H9 (cell line): Measurements from ENCODE around the gene GOLT1A. TPM values are rescaled to one million over a fixed set of nuclear protein-coding genes. Genes with fewer than 3 reads are reported as not detected.

ENCODE experiments used
- DNase-seq: peaks from one replicate; pipeline ENCODE4 v3.0.0-alpha.2; 2017
- H2AFZ ChIP-seq: one replicate; pipeline ENCODE4 v1.6.1; 2013; ENCODE audit warnings: mild to moderate bottlenecking, low read length, control low read depth, moderate library complexity
- H2AK5ac ChIP-seq: 2 replicates; pipeline ENCODE4 v1.6.1; 2013; ENCODE audit warnings: low read length, control low read depth, mixed read lengths; ENCODE audit not compliant: insufficient read length
- H2BK120ac ChIP-seq: one replicate; pipeline ENCODE4 v1.6.1; 2013; ENCODE audit warnings: low read depth, mild to moderate bottlenecking, low read length, control low read depth, inconsistent platforms; ENCODE audit not compliant: poor library complexity, severe bottlenecking
- H2BK12ac ChIP-seq: 2 replicates; pipeline ENCODE4 v1.6.1; 2013; ENCODE audit warnings: low read length, control low read depth, mixed read lengths, low read depth; ENCODE audit not compliant: insufficient read length
- H2BK15ac ChIP-seq: 2 replicates; pipeline ENCODE4 v1.6.1; 2013; ENCODE audit warnings: low read depth, low read length, control low read depth
- H2BK20ac ChIP-seq: one replicate; pipeline ENCODE4 v1.6.1; 2013; ENCODE audit warnings: low read depth, mild to moderate bottlenecking, low read length, control low read depth, inconsistent platforms; ENCODE audit not compliant: poor library complexity, severe bottlenecking
- H2BK5ac ChIP-seq: 2 replicates; pipeline ENCODE4 v1.6.1; 2013; ENCODE audit warnings: low read length, control low read depth, mixed read lengths; ENCODE audit not compliant: insufficient read length
- H3K14ac ChIP-seq: 2 replicates; pipeline ENCODE4 v1.6.1; 2013; ENCODE audit warnings: low read length, control low read depth; ENCODE audit not compliant: insufficient read depth
- H3K18ac ChIP-seq: 2 replicates; pipeline ENCODE4 v1.6.1; 2013; ENCODE audit warnings: low read depth, mild to moderate bottlenecking, mixed read lengths, low read length, control low read depth; ENCODE audit not compliant: insufficient read length
- H3K23ac ChIP-seq: 2 replicates; pipeline ENCODE4 v1.6.1; 2013; ENCODE audit warnings: low read length, control low read depth, mixed read lengths, low read depth; ENCODE audit not compliant: insufficient read length
- H3K23me2 ChIP-seq: 2 replicates; pipeline ENCODE4 v1.6.1; 2013; ENCODE audit warnings: low read depth, mild to moderate bottlenecking, mixed read lengths, low read length, control low read depth; ENCODE audit not compliant: insufficient read length, poor library complexity, severe bottlenecking
- H3K27ac ChIP-seq: 2 replicates; pipeline ENCODE4 v1.5.1; 2013; ENCODE audit warnings: low read length, control low read depth, mixed read lengths, low read depth; ENCODE audit not compliant: insufficient read length
- H3K27me3 ChIP-seq: 2 replicates; pipeline ENCODE4 v1.6.1; 2013; ENCODE audit warnings: low read length, control low read depth, inconsistent platforms; ENCODE audit not compliant: insufficient read depth
- H3K4ac ChIP-seq: 2 replicates; pipeline ENCODE4 v1.6.1; 2013; ENCODE audit warnings: low read depth, mild to moderate bottlenecking, control low read depth, inconsistent platforms, low read length, moderate library complexity
- H3K4me1 ChIP-seq: 2 replicates; pipeline ENCODE4 v1.6.1; 2013; ENCODE audit warnings: low read length, control low read depth, inconsistent platforms; ENCODE audit not compliant: insufficient read depth
- H3K4me2 ChIP-seq: 2 replicates; pipeline ENCODE4 v1.6.1; 2013; ENCODE audit warnings: low read length, control low read depth, mixed read lengths; ENCODE audit not compliant: insufficient read length, insufficient read depth
- H3K56ac ChIP-seq: 2 replicates; pipeline ENCODE4 v1.6.1; 2013; ENCODE audit warnings: low read depth, mild to moderate bottlenecking, mixed read lengths, low read length, control low read depth; ENCODE audit not compliant: insufficient read length
- H3K79me1 ChIP-seq: 2 replicates; pipeline ENCODE4 v1.6.1; 2013; ENCODE audit warnings: low read depth, mild to moderate bottlenecking, moderate library complexity, low read length, control low read depth, inconsistent platforms; ENCODE audit not compliant: insufficient read depth, poor library complexity, severe bottlenecking
- H3K79me2 ChIP-seq: 2 replicates; pipeline ENCODE4 v1.6.1; 2013; ENCODE audit warnings: low read length, control low read depth, inconsistent platforms; ENCODE audit not compliant: insufficient read depth
- H3K9ac ChIP-seq: 2 replicates; pipeline ENCODE4 v1.6.1; 2013; ENCODE audit warnings: low read length, control low read depth, mixed read lengths; ENCODE audit not compliant: insufficient read length; ENCODE audit errors: extremely low read depth
- H3K9me3 ChIP-seq: one replicate; pipeline ENCODE4 v1.6.1; 2013; ENCODE audit warnings: low read depth, low read length, inconsistent platforms; ENCODE audit not compliant: control insufficient read depth
- H3T11ph ChIP-seq: one replicate; pipeline ENCODE4 v1.6.1; 2013; ENCODE audit warnings: mild to moderate bottlenecking, low read length, control low read depth, inconsistent platforms
- H4K20me1 ChIP-seq: one replicate; pipeline ENCODE4 v1.6.1; 2013; ENCODE audit not compliant: control insufficient read depth, insufficient read length, insufficient read depth
- H4K5ac ChIP-seq: 2 replicates; pipeline ENCODE4 v1.6.1; 2013; ENCODE audit warnings: low read depth, mild to moderate bottlenecking, mixed read lengths, low read length, control low read depth; ENCODE audit not compliant: insufficient read length
- H4K8ac ChIP-seq: replicated peaks from 2 replicates; pipeline ENCODE4 v1.6.1; 2013; ENCODE audit warnings: low read length, control low read depth, mixed read lengths, low read depth; ENCODE audit not compliant: insufficient read length
- H4K91ac ChIP-seq: 2 replicates; pipeline ENCODE4 v1.6.1; 2013; ENCODE audit warnings: low read depth, mild to moderate bottlenecking, moderate library complexity, mixed read lengths, low read length, control low read depth; ENCODE audit not compliant: insufficient read length
- H3K27ac Mint-ChIP-seq, 3 experiments: 2 replicates in 2 of 3; 3 replicates in 1 of 3; pipeline ENCODE4 v1.8.0; 2020 to 2021; ENCODE audit warnings: mixed read lengths in 3 of 3, mild to moderate bottlenecking in 1 of 3, moderate library complexity in 1 of 3
- H3K27me3 Mint-ChIP-seq: 2 replicates; pipeline ENCODE4 v1.8.0; 2021; ENCODE audit warnings: low read depth, mild to moderate bottlenecking, moderate library complexity, mixed read lengths
- H3K36me3 Mint-ChIP-seq, 3 experiments: 2 replicates in 2 of 3; 3 replicates in 1 of 3; pipeline ENCODE4 v1.8.0; 2020 to 2021; ENCODE audit warnings: low read depth in 3 of 3, mixed read lengths in 3 of 3; ENCODE audit not compliant: insufficient read depth in 1 of 3
- H3K4me1 Mint-ChIP-seq, 2 experiments: 2 replicates each; pipeline ENCODE4 v1.8.0; 2020; ENCODE audit warnings: mixed read lengths in 2 of 2
- H3K4me3 Mint-ChIP-seq, 2 experiments: 2 replicates in 1 of 2; 3 replicates in 1 of 2; pipeline ENCODE4 v1.8.0; 2020 to 2021; ENCODE audit warnings: mild to moderate bottlenecking in 2 of 2, mixed read lengths in 2 of 2, moderate library complexity in 1 of 2
- H3K9me3 Mint-ChIP-seq, 2 experiments: 2 replicates in 1 of 2; 3 replicates in 1 of 2; pipeline ENCODE4 v1.8.0; 2020; ENCODE audit warnings: mild to moderate bottlenecking in 2 of 2, mixed read lengths in 2 of 2, moderate library complexity in 1 of 2
- CTCF ChIP-seq: fragments of 200-600 bp; sonication (generic); conservative IDR thresholded peaks from 3 replicates; pipeline ENCODE4 v1.8.0; 2021; ENCODE audit warnings: antibody characterized with exemption, mild to moderate bottlenecking
- WGBS: extraction: QIAGEN DNeasy Blood & Tissue Kit; methylation state at CpG from one replicate; pipeline ENCODE4 v1.1.7; 2013; ENCODE audit warnings: missing lambda C conversion rate, low lambda C conversion rate, mixed read lengths; ENCODE audit not compliant: insufficient read length; ENCODE audit errors: extremely low coverage; 5-methylcytosine and 5-hydroxymethylcytosine counted together
- total RNA-seq: library from RNA; stranded (reverse); gene quantifications from 2 replicates; pipeline ENCODE4 v1.2.1, GENCODE V29; 2021

Gene GOLT1A
- total RNA-seq, 1 experiment from 2014 or later = 4.2 TPM

DNA sequence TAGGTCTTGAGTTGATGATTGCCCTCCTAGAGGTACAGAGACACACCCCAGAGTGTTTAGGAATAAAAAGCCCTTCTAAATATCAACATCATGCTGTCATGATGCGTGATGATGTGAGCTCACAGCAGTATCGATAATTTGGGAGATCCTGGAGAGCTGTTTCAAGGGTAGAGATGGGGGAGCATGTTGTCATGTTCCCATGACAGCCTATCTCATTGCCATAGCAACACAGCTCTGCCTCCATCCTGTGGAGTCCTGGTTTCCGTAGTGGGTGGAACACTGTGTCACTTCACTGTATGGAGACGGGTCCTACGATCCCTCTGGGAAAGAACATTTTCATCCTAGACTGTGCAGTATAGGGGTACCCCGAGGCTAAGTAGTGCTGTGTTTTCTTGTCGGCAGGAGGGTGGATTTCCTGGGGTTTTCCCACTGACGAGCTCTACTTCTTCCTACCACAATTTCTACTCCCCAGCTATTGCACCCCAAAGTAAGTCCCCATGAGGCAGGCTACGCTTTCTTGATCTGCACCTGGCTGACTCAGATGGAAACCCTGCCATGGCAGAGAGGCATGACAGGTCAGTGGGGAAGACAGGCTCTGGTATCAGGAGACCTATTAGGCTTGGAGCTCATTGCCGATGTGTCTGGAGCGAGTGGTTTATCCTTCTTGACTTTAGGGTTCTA, 24.7 kb downstream of the GOLT1A start:
- H4K8ac ChIP-seq = no peak overlapping the region
- no peak overlapping the region for H2BK12ac ChIP-seq
- no peaks in the 10 kb centered on the region for H3K79me2 ChIP-seq
- no peak overlapping the region for H2BK15ac ChIP-seq
- no peak overlapping the region for H3K4ac ChIP-seq
- no peak overlapping the region for H3T11ph ChIP-seq
- H4K91ac ChIP-seq = no peak overlapping the region
- no peak overlapping the region for H2AK5ac ChIP-seq
- no peak overlapping the region for H4K5ac ChIP-seq
- H3K9me3 ChIP-seq = no peaks in the 10 kb centered on the region
- Mint-ChIP-seq H3K27me3 (peaks cover 80% of the 10 kb centered on the region), H3K9me3 (no peaks in the 10 kb centered on the region), H3K36me3 (no peaks in the 10 kb centered on the region; a peak in 1 of 7 replicates), H3K4me3 (no peak overlapping the region), H3K4me1 (peaks cover 8 to 9% of the 10 kb centered on the region in 2 experiments), H3K27ac (no peak overlapping the region)
- H3K23ac ChIP-seq = no peak overlapping the region
- H3K14ac ChIP-seq = no peak overlapping the region
- H3K27ac ChIP-seq = no peak overlapping the region
- no peak overlapping the region for H3K9ac ChIP-seq
- no peaks in the 10 kb centered on the region for H3K23me2 ChIP-seq
- H2BK5ac ChIP-seq = no peak overlapping the region
- H3K79me1 ChIP-seq = no peaks in the 10 kb centered on the region
- H2BK120ac ChIP-seq = no peak overlapping the region
- no peaks in the 10 kb centered on the region for H4K20me1 ChIP-seq
- H3K18ac ChIP-seq = no peak overlapping the region
- WGBS = no CpG with 5 or more reads among the region's 11 CpGs
- H3K27me3 ChIP-seq = peaks cover 2% of the 10 kb centered on the region; the same call in 1 of the 2 replicates
- no peak for TF ChIP-seq CTCF
- H3K56ac ChIP-seq = no peak overlapping the region
- no peak overlapping the region for H2AFZ ChIP-seq
- DNase-seq = no peak
- H2BK20ac ChIP-seq = no peak overlapping the region
- H3K4me2 ChIP-seq = no peak overlapping the region
- no peaks in the 10 kb centered on the region for H3K4me1 ChIP-seq
